CD14-positive monocyte (primary cell): ENCODE measurements around the gene MCC. TPM values are rescaled to one million over a fixed set of nuclear protein-coding genes. Genes with fewer than 3 reads are reported as not detected.

Experiments used
- DNase-seq, 3 donors: peaks; one replicate each; pipeline ENCODE4 v3.0.0-alpha.2; 2011 to 2022
- H2AFZ ChIP-seq: 2 replicates; pipeline ENCODE4 v1.6.0; 2012; ENCODE audit warnings: mild to moderate bottlenecking, low read depth, low read length, inconsistent platforms; ENCODE audit not compliant: insufficient read depth, poor library complexity, severe bottlenecking
- H3K27ac ChIP-seq, 2 donors: 1 replicate in 1 of 2; 2 replicates in 1 of 2; pipeline ENCODE4 v1.5.1; 2012 to 2013; ENCODE audit warnings: low read length in 2 of 2, control low read depth in 1 of 2, inconsistent platforms in 1 of 2, low read depth in 1 of 2, mild to moderate bottlenecking in 1 of 2
- H3K27me3 ChIP-seq, 2 donors: one replicate each; pipeline versions ENCODE4 v1.6.0 to v1.6.1; 2011 to 2013; ENCODE audit warnings: low read length in 2 of 2; ENCODE audit not compliant: control insufficient read depth in 2 of 2, insufficient read depth in 2 of 2
- H3K36me3 ChIP-seq, 2 donors: replicated peaks in 1 of 2; 1 replicate in 1 of 2; 2 replicates in 1 of 2; pipeline versions ENCODE4 v1.5.1 to v1.6.1; 2012 to 2013; ENCODE audit warnings: low read length in 2 of 2, control low read depth in 1 of 2, inconsistent platforms in 1 of 2, mild to moderate bottlenecking in 1 of 2; ENCODE audit not compliant: insufficient read depth in 2 of 2, control insufficient read depth in 1 of 2
- H3K4me1 ChIP-seq, 2 donors: 1 replicate in 1 of 2; 2 replicates in 1 of 2; pipeline versions ENCODE4 v1.5.1 to v1.6.1; 2012 to 2013; ENCODE audit warnings: low read length in 2 of 2, control low read depth in 1 of 2, inconsistent platforms in 1 of 2, mild to moderate bottlenecking in 1 of 2, moderate library complexity in 1 of 2; ENCODE audit not compliant: insufficient read depth in 2 of 2, control insufficient read depth in 1 of 2
- H3K4me2 ChIP-seq: replicated peaks from 2 replicates; pipeline ENCODE3; 2012; ENCODE audit warnings: low read length, moderate library complexity, mild to moderate bottlenecking; ENCODE audit not compliant: poor library complexity, severe bottlenecking; ENCODE audit errors: extremely low read depth
- H3K4me3 ChIP-seq, 3 experiments: fragments of 200-600 bp in 1 of 3; sonication (generic) in 1 of 3; replicated peaks in 1 of 3; 1 replicate in 2 of 3; 2 replicates in 1 of 3; pipeline ENCODE4 v1.5.1; 2011 to 2013; ENCODE audit warnings: low read length in 3 of 3, mild to moderate bottlenecking in 3 of 3, control low read depth in 2 of 3, low read depth in 2 of 3, inconsistent platforms in 1 of 3, moderate library complexity in 1 of 3
- H3K79me2 ChIP-seq: 2 replicates; pipeline ENCODE4 v1.6.0; 2012; ENCODE audit warnings: mild to moderate bottlenecking, control low read depth, inconsistent platforms, low read length, moderate library complexity; ENCODE audit not compliant: insufficient read depth
- H3K9ac ChIP-seq: 2 replicates; pipeline ENCODE4 v1.6.0; 2017; ENCODE audit warnings: low read length, mild to moderate bottlenecking; ENCODE audit not compliant: insufficient read depth, poor library complexity, severe bottlenecking
- H3K9me3 ChIP-seq, 2 donors: replicated peaks in 1 of 2; 1 replicate in 1 of 2; 2 replicates in 1 of 2; pipeline versions ENCODE4 v1.5.1 to v1.6.1; 2012 to 2013; ENCODE audit warnings: low read length in 2 of 2, control low read depth in 1 of 2; ENCODE audit not compliant: control insufficient read depth in 1 of 2, insufficient read depth in 1 of 2
- H4K20me1 ChIP-seq: 2 replicates; pipeline ENCODE4 v1.6.0; 2012; ENCODE audit warnings: mild to moderate bottlenecking, low read length, control low read depth, moderate library complexity; ENCODE audit not compliant: insufficient read depth
- H3K27ac Mint-ChIP-seq, 7 donors: one replicate each; pipeline ENCODE4 v1.8.0; 2020; ENCODE audit warnings: mild to moderate bottlenecking in 7 of 7, mixed read lengths in 7 of 7, moderate library complexity in 6 of 7, inconsistent platforms in 2 of 7
- H3K27me3 Mint-ChIP-seq, 3 donors: one replicate each; pipeline ENCODE4 v1.8.0; 2021 to 2022; ENCODE audit warnings: low read depth in 3 of 3, mild to moderate bottlenecking in 3 of 3, mixed read lengths in 3 of 3, moderate library complexity in 3 of 3, inconsistent platforms in 1 of 3
- H3K36me3 Mint-ChIP-seq, 2 donors: one replicate each; pipeline ENCODE4 v1.8.0; 2020; ENCODE audit warnings: mixed read lengths in 2 of 2, inconsistent platforms in 1 of 2, mild to moderate bottlenecking in 1 of 2
- H3K4me1 Mint-ChIP-seq: one replicate; pipeline ENCODE4 v1.8.0; 2020; ENCODE audit warnings: mild to moderate bottlenecking, mixed read lengths
- H3K4me3 Mint-ChIP-seq, 2 donors: one replicate each; pipeline ENCODE4 v1.8.0; 2020; ENCODE audit warnings: mild to moderate bottlenecking in 2 of 2, mixed read lengths in 2 of 2, moderate library complexity in 1 of 2
- H3K9me3 Mint-ChIP-seq, 7 donors: one replicate each; pipeline ENCODE4 v1.8.0; 2020 to 2022; ENCODE audit warnings: mixed read lengths in 7 of 7, mild to moderate bottlenecking in 6 of 7, moderate library complexity in 6 of 7, inconsistent platforms in 2 of 7
- CTCF ChIP-seq: fragments of 200-600 bp; IDR thresholded peaks from one replicate; pipeline ENCODE4 v1.8.0; 2022; ENCODE audit warnings: antibody characterized with exemption, mild to moderate bottlenecking
- WGBS: methylation state at CpG from one replicate; pipeline ENCODE4 v1.1.5; 2013; ENCODE audit warnings: missing lambda C conversion rate; ENCODE audit not compliant: insufficient coverage; 5-methylcytosine and 5-hydroxymethylcytosine counted together
- intact Hi-C, 2 donors: fragments of 100-400 bp; cut with micrococcal nuclease; formaldehyde crosslinking; loops; one replicate each; pipeline versions ENCODE4 v1.15.0 to v1.15.1; 2023
- polyA plus RNA-seq, 3 donors: library from polyadenylated mRNA; depleted of rRNA in 1 of 3; unstranded in 2 of 3; stranded (reverse) in 1 of 3; fragments of 300-500 nt in 2 of 3; fragments of >200 nt in 1 of 3; fragmentation: Illumina TruSeq in 2 of 3; gene quantifications; 1 replicate in 2 of 3; 2 replicates in 1 of 3; pipeline ENCODE4 v1.2.3, GENCODE V29; 2012 to 2021
- small RNA-seq: library from RNA; depleted of rRNA; stranded (forward); fragments of <200 nt; gene quantifications from one replicate; pipeline ENCODE3, GENCODE V24; 2012; ENCODE audit warnings: low read depth; ENCODE audit not compliant: insufficient read length

Gene MCC
- polyA plus RNA-seq, 3 donors: 0.09 TPM; not detected in 2

DNA sequence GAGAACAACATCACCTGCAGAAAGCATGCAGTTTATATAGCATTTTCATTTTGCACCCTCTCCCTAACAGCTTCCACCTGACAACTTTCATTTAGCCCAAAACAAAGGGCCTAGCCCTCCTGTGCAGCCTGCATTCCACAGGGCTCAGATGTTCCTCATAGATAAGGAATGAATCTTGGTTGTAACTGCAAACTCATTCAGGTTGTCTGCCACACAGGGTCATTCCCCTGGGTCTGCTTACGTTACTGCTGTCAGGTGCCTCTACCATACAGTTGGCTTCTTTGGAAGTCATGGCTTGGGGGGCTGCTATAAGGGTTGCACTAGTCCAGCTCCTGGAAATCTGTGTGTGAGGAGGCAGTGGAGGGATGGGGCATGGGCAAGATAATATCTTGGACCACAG, 514.3 kb downstream of the MCC start:
- no peak overlapping the region for H2AFZ ChIP-seq
- no peak for TF ChIP-seq CTCF
- peaks cover 23 to 32% of the 10 kb centered on the region in 2 donors for H3K4me1 ChIP-seq
- peaks cover 23% of the 10 kb centered on the region for H3K79me2 ChIP-seq
- DNase-seq: no peak
- Mint-ChIP-seq H3K9me3 (no peaks in the 10 kb centered on the region), H3K4me3 (no peak overlapping the region), H3K27me3 (peaks cover 0 to 4% (median 0%) of the 10 kb centered on the region in 3 donors), H3K27ac (no peak overlapping the region), H3K36me3 (no peaks in the 10 kb centered on the region), H3K4me1 (peaks cover 31% of the 10 kb centered on the region)
- no peaks in the 10 kb centered on the region for H3K9me3 ChIP-seq
- WGBS: 80% methylated on average over 1 of the region's 1 CpG
- no peaks in the 10 kb centered on the region for H3K36me3 ChIP-seq
- intact Hi-C loops: no loop called here
- H3K9ac ChIP-seq: no peak overlapping the region
- H3K4me2 ChIP-seq: no peak overlapping the region
- no peak overlapping the region for H3K27ac ChIP-seq
- no peaks in the 10 kb centered on the region for H3K27me3 ChIP-seq
- H3K4me3 ChIP-seq: no peak overlapping the region
- H4K20me1 ChIP-seq: peaks cover 20% of the 10 kb centered on the region

- Histone ChIP-seq H3K36me3 (no peaks in the 10 kb centered on the region), H3K9me3 (no peaks in the 10 kb centered on the region), H4K20me1 (peaks cover 11% of the 10 kb centered on the region), H3K9ac (no peak overlapping the region), H2AFZ (no peak overlapping the region), H3K27me3 (no peaks in the 10 kb centered on the region), H3K4me2 (no peak overlapping the region), H3K79me2 (peaks cover 15% of the 10 kb centered on the region), H3K4me1 (peaks cover 19 to 23% of the 10 kb centered on the region in 2 donors), H3K27ac (no peak overlapping the region), H3K4me3 (no peak overlapping the region)
- no CpG with 5 or more reads among the region's 1 CpG for WGBS
- no peaks in the 10 kb centered on the region for H3K36me3 Mint-ChIP-seq
- intact Hi-C loops: no loop called here
- peaks cover 24% of the 10 kb centered on the region for H3K4me1 Mint-ChIP-seq
- DNase-seq: no peak
- no peak for TF ChIP-seq CTCF
- no peak overlapping the region for H3K27ac Mint-ChIP-seq
- no peak overlapping the region for H3K4me3 Mint-ChIP-seq
- peaks cover 0 to 4% (median 0%) of the 10 kb centered on the region in 3 donors for H3K27me3 Mint-ChIP-seq
- no peaks in the 10 kb centered on the region for H3K9me3 Mint-ChIP-seq
Measured at GRCh38 chr5:112973036-112973435, 515.2 kb downstream of the MCC start.

Small RNA genes within 50 kb of the gene (small RNA-seq; reads per million reads assigned to genes)
- gene RNU4ATAC13P: not detected

Other genes with a start within 250 kb of the MCC start
- not detected for gene TSSK1B, start 53.5 kb downstream of the MCC start, polyA plus RNA-seq
- 10 to 100 TPM in 2 of 3 donors, 1 to 10 TPM in 1; 5.8 to 10.3 (median 10.3) TPM for gene YTHDC2, start 25.2 kb upstream of the MCC start, polyA plus RNA-seq